NCI-H526 treated with DMSO at 0.1 percent for 48 hours (cell line): ENCODE results near the gene UCMA.
"Not testable (repeated sequence)": the region's sequence is repeated elsewhere in the genome, so short reads cannot be mapped to it uniquely, and the experiment has no call there.

Experiments used
- DNase-seq: peaks from one replicate; lab custom pipeline; 2025; lab: John Stamatoyannopoulos, UW

UCMA gene, protein sequence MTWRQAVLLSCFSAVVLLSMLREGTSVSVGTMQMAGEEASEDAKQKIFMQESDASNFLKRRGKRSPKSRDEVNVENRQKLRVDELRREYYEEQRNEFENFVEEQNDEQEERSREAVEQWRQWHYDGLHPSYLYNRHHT

DNA sequence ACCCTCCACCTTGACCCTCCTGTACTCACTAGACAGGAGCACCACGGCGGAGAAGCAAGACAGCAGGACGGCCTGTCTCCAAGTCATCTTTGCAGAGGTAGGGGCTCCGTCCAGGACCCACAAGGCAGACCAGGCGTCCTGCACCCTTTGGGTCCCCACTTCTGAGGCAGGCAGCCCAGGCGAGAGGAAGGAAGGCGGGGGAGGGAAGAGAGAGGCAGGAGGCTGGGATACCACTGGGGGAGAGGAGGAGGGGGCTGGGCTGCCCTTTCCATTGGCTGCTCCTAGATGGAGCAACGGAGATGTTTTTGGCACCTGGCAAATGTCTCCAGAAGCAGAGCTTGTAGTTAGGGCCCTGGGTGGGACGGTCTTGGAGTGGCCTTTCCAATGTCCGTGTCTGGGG is at the start of gene UCMA:
Gene UCMA (minus strand): TSS at position 203 of the 400 bp plus-strand sequence. CDS start 116 bp downstream, at position 87.
- DNase-seq: no peak

DNA sequence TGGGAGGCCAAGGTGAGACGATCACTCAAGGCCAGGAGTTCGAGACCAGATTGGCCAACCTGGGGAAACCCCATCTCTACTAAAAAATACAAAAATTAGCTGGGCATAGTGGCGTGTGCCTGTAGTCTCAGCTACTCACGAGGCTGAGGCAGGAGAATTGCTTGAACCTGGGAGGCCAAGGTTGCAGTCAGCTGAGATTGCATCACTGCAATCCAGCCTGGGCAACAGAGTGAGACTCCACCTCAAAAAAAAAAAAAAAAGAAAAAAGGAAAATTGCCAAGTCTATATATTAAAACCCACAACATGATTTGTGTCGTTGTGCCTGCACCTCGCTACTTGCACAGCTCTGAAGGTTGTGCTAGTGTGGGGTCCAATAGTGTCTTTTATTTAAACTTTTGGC is 48.2 kb upstream of the UCMA start:
- not testable (repeated sequence) for DNase-seq

DNA sequence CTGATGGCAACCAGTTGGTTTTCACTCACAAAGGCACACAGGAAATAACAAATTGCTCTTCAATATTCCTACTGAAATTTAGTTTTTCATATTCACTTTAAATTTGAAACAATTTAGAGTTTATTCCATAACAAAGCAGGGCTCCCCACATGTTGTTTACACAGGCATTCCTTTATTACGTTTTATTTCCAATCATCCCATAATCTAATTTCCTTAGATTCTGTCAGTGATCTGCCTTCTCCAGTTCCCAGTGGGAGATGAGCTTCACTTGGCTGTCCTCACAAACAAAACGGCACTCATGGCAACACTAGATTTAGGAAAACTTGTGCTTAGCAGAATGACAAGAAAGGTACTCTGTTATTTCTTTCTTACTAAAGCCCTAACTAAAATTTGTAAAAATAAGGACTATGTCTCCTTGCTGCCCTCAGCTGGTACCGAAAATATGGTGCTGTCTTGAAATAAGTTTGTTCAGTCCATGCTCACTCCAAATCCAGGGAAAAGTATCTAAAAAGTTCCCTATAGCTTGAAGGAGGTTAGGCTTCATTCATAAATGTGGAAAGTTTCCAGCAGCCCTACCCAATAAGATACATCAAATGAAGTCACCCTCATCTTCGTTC is 42.7 kb upstream of the UCMA start:
- DNase-seq: no peak

DNA sequence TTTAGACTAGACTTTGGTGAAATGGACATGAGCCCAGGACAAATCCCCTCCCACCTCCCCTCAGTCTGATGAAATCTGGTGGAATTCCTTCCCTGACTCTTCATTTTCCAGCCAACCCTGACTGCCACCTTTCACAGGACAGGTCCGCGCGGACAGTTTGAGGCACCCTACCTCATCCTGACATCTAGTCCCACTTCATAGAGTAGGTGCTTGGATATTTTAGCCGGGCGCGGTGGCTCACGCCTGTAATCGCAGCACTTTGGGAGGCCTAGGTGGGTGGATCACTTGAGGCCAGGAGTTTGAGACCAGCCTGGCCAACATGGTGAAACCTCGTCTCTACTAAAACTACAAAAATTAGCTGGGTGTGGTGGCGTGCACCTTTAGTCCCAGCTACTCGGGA is 42.0 kb upstream of the UCMA start:
- DNase-seq: not testable (repeated sequence)

DNA sequence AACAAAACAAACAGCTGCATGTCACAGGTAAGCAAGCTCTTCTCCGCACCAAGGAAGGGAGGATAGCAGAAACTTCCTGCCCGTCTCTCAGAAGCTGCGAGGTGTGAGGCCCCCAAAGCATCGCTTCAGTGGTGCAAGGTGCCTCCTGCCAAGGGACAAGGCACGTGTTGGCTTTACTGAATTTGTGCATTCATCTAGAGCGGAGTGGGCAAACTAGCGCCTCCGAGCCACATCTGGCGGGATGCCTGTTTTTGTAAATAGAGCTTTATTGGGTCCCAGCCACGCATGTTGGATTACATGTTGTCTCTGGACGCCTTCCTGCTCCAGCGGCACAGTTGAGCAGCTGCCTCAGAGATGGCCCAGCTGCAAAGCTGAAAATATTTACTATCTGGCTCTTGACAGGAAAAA is 38.0 kb upstream of the UCMA start:
- no peak for DNase-seq

DNA sequence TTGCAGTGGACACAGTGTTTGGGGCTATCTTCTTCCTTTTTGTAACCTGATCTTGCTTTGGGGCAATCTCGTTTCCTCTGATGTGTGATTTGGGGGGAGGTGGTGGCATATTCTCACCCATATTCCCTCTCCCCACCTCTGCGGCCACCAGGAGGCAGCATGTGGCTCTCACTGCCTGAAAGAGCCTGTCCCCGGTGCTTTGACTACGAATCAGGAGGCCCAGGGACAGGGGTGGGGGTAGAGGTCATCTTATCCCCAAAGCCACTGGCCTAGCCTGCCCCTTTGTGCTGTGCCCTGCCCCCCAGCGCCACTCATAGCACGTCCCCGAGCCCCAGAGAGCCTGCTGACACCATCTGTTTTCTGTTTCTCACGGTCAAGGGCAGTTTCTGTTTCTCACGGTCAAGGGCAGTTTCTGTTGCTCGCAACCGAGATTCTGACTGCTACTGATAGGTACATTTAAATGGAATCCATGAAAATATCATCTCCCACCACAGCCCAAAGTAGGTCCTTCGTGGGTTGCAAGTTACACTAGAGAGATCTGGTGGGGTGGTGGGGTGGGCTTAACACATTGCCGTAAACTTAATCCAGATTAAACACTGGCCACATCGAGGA is 37.5 kb upstream of the UCMA start:
- no peak for DNase-seq

DNA sequence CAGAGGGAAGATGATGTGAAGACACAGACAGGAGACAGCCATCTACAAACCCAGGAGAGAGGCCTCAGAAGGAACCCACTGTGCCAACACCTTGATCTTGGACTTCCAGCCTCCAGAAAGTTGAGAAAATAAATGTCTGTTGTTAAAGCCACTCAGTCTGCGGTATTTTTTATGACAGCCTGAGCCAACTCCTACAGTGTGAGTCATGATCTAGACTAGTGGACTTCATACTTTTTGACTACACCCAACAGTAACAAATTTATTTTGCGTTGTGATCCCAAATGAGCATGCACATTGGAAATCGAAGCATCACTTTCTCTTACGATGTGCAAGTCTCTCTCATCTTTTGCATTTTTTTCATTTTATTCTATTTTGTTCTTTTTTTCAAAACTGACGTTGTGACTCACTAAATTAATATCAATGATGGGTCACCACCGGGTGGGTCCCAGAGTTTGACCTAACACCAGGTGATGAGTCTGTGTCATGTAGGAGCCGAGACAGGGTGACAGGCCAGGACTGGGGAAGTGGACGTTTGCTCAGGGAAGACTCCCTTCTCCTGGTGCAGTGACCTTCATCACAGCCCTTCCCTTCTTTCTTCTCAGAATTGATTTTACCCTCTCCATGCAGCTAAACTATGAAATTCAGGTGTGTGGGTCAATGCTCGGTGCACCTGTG is 36.8 kb upstream of the UCMA start:
- no peak for DNase-seq

DNA sequence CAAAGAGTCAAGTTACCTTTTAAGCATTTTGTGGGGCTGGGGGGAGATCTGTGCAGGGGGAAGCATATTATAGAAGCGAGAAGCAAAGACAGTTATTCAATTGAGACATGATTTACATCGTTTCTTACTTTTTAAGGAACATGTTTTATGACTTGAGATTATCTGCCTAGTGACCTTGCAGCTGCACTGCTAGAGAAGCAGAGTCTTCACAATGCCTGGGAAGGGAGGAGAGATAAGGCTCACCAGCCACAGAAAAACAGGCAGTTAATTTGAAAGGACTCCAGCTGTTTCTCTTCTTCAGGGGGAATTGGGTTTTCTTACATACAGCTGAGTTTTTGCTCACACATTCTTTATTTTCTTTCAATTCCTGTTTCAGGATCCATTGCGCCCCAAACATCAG is 34.7 kb upstream of the UCMA start:
- no peak for DNase-seq

DNA sequence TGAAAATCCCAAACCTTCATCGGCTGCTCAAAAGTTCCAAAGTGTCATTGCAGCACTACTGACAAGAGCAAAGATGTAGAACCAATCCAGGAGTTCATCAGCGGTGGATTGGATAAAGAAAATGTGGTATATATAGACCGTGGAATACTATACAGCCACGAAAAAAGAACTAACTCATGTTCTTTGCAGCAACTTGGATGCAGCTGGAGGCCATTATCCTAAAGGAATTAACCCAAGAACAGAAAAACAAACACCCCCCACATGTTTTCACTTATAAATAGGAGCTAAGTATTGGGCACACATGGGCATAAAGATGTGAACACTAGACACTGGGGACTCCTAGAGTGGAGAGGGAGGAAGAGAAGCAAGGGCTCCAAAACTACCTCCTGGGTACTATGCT is 34.1 kb upstream of the UCMA start:
- no peak for DNase-seq

DNA sequence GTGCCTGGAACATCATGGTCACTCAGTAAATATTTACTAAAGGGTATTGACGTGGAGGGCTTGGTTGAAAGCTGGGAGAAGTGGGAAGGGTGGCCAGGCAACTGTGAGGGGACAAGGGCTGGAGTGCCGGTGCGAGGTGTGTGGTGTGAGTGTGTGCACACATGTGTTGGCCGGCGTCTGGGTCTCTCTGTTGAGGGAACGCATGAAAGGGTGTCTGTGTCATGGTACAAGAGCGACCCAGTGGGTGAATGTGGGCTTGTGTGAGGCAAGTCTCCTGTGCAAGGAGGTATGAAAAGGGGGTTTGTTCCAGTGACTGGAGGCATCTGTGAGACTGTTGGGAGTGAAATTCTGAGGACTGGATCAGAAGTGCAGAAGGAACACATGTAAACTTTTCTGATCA is 29.4 kb upstream of the UCMA start:
- no peak for DNase-seq

DNA sequence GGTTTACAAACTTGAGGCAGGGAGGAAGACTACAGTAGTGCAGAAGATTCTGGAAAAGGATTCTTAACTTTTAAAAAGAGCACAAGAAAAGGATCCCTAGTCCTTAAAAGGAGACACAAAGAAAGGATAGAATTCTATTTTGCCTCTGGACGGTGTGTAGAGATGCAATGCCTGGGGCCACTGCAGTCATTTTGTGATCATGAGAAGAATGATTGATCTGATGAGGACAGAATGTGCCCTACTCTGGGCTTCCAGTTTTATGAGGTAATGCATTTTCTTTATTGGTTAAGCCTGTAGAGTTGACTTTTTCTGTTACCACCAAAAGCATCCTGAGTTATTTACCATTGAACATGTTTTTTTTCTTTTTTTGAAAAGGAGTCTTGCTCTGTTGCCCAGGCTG is 28.3 kb upstream of the UCMA start:
- DNase-seq: no peak

DNA sequence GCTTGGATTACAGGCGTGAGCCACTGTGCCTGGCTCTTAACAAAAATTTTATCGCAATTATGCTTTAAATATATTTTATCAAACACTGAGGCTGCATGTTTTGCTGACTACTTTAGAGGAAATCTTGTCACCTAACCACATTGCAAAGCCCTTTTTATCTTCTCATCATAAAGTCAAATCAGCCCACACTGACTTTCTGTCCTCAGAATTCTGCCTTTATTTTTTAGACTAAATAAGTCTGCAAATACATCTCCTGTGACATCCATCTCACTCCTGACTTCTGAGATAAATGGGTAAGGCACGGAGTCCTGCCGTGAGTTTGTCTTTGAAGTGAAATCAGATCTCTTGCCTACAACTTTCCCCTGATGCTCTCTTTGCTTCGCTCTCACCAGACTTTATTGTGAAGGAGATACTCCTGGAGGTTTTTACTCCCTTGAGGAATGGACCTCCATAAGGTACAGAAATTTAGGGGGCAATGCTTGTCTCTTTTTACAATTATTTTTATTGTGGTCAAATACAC is 23.5 kb upstream of the UCMA start:
- DNase-seq: no peak

DNA sequence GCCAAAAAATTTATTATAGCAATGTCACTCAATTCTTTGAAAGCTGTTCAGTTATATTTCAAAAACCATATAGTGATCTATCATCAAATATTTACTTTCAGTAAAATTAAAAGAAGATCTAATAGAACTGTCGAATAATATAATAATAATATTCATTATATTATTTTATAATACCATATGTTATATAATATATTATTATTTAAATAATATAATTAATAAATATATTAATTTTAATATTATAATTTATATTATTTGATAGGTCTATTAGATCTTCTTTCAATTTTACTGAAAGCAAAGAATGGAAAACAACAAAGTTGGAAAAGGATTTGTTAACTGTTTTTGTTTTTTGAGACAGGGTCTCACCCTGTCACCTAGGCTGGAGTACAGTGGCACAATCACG is 22.5 kb upstream of the UCMA start:
- DNase-seq: no peak

DNA sequence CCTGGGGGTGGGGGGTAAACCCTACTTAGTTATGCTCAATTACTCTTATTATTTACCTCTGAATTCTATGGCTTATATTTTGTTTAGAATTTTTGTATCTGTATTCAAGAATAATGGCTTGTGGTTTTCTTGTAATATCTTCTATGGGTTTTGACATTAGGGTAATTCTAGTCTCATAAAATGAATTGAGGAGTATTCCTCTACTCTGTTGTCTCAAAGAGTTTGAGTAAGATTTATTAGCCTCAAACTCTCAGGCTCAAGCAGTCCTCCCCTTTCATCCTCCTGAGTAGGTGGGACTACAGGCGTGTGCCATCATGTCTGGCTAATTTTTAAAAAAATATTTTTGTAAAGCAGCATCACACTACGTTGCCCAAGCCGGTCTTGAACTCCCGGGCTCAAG is 19.6 kb upstream of the UCMA start:
- no peak for DNase-seq

DNA sequence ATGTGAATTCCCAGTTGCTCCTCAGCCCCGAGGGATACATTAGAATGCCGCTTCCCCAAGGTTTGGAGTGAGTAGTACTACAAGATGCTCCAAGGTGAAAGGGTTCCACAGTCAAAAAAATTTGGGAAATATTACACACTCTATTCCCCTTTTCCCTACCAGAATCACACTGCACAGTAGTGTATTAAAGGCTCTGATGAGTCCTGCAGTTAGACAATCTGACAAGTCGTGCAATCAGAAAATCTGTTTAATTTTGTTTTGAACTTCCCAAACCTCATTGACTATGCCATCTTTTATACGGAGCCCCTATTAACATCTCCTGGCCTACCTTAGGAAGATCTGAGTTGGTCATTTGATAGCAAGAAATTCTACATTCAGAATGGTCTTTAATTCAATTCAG is 13.6 kb upstream of the UCMA start:
- no peak for DNase-seq

DNA sequence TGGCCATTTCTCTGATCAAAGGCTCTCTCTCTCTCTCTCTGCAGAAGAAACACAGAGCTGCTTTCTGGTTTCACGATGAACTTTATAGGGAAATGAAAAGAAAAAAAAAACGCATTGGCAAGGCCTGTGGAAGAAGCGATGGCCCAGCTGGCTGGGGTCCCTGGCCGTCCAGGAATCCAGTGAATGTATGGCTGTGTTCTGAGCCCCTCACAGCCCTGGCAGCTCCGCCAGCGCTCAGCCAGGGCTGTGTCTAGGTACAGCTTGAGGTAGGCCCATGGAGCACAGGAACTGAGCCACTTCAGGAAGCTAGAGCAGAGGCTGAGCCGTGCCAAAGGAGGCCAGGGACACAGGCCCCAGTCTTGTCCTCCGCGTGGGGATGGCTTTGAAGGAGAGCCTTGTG is 13.1 kb upstream of the UCMA start:
- DNase-seq: no peak

DNA sequence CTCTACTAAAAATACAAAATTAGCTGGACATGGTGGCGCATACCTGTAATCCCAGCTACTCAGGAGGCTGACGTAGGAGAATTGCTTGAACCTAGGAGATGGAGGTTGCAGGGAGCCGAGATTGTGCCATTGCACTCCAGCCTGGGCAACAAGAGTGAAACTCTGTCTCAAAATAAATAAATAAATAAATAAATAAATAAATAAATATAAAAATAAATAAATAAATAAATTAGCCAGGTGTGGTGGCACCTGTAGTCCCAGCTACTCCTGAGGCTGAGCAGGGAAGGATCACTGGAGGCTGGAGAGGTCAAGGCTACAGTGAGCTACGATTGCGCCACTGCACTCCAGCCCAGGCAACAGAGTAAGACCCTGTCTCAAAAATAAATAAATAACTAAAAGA is 8.1 kb upstream of the UCMA start:
- not testable (repeated sequence) for DNase-seq

DNA sequence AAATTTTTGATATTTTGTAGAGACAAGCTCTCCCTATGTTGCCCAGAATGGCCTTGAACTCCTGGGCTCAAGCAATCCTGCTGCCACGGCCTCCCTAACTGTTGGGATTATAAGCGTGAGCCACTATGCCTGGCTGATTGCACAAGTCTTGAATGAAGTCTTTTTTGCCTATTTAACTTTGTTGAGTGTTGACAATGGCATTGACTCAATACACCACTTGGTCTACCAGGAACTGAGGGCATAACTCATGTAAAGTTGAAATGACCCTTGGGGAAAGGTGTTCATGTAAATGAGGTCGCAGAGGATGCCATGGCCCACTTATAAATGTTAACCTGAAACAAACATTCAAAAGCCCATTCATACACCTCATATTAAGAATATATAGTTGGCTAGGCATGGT is 7.4 kb upstream of the UCMA start:
- DNase-seq: no peak

DNA sequence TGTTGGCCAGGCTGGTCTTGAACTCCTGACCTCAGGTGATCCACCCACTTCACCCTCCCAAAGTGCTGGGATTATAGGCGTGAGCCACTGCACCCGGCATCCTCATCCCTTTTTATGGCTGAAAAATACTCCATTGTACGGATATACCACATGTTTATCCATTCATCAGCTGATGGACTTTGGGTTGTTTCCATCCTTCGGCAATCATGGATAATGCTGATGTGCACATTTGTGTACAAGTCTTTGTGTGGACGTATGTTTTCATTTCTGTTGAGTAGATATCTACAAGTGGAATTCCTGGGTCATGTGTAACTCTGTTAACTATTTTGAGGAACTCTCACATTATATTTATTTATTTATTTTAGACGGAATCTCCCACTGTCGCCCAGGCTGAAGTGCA is 5.7 kb upstream of the UCMA start:
- no peak for DNase-seq

DNA sequence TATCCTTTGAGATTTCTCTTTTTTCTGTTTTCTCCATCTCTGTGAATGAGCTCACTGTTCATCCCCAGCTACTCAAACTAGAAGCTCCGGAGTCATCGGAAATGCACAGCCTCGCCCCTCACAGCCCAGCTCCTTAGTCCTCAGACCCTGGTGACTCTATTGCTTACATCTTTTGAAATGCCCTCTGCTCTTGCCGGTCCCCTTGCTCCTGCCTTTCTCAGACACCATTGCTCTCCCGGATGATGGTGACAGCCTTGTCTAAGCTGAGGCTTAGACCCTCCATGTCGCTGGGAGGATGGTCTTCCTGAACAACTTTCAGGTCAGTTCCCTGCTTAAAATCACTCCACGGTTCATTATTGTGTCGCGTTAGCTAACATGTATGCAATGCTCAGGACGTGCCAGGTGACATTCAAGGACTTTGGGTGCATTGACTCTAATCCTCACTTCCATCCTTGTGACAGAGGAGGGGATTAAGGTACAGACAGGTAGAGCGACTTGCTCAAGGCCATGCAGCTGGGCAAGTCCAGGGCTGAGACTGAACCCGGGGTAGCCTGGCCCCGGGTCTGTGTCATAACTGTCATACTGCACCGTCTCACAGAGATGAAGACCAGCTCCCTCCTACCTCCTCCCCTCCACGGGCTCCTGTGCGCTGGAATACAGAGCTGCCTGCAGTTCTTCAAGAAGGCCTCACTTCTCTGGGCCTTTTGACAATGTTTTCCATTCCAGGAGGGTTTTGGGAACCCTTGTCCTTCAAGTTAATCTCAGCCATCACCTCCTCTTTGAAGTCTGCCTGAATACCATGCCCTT is 4.3 kb upstream of the UCMA start:
- no peak for DNase-seq

DNA sequence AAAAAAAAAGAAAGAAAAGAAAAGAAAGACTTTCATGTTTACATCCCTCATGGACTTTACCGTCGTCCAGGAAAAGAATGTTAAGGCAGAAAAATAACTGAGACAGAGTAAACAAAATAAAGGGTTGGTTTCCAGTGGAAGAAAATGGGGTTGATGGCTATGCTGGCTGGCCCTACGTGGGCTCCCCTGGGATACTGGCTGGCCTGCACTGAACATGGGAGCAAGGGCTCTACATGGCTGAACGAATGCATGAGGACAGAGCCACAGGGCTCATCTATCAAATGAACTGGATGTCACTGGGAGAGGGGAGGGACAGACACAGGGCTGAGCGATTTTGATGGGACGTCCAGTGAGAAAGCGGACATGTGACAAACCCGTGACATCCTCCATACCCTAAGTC is 2.5 kb upstream of the UCMA start:
- no peak for DNase-seq

DNA sequence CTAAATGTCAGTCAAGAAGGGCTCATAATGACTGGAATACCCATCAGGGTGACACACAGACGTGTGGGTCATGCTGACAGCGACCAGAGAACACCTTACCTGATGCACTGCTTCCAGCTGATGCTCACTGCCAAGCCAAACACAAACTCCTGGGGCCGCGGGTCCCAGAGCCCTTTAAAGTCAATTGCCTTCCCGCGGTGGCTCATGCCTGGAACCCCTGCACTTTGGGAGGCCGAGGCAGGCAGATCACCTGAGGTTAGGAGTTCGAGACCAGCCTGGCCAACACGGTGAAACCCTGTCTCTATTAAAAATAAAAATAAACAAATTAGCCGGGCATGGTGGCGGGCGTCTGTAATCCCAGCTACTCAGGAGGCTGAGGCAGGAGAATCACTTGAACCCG is 562 bp upstream of the UCMA start:
- not testable (repeated sequence) for DNase-seq
